Measurements from ENCODE around the gene SPDYE4.

SPDYE4 gene

GRCh38 chr17:8729421-8729820, 28.9 kb downstream of the SPDYE4 start:
- TF ChIP-seq GLIS3 (CRISPR knock-in tag; IDR thresholded peaks at IDR 0.05) (no peak), TSHZ2 (CRISPR knock-in tag; IDR thresholded peaks at IDR 0.05) (no peak), ZNF70 (CRISPR knock-in tag; IDR thresholded peaks at IDR 0.05) (no peak), OSR1 (CRISPR knock-in tag; IDR thresholded peaks at IDR 0.05) (no peak), ZFP30 (CRISPR knock-in tag; IDR thresholded peaks at IDR 0.05) (no peak), ZC3H10 (CRISPR knock-in tag; IDR thresholded peaks at IDR 0.05) (no peak), PPARA (CRISPR knock-in tag; IDR thresholded peaks at IDR 0.05; ENCODE audit: borderline replicate concordance) (no peak), ZFP3 (CRISPR knock-in tag; IDR thresholded peaks at IDR 0.05) (no peak), ARNTL (CRISPR knock-in tag; IDR thresholded peaks at IDR 0.05; ENCODE audit: borderline replicate concordance, low read depth) (no peak), TCF4 (CRISPR knock-in tag; IDR thresholded peaks at IDR 0.05; ENCODE audit: borderline replicate concordance) (no peak), ZNF565 (CRISPR knock-in tag; conservative IDR thresholded peaks at IDR 0.05; ENCODE audit: low read depth) (no peak), TOX (CRISPR knock-in tag; IDR thresholded peaks at IDR 0.05; ENCODE audit: borderline replicate concordance) (no peak)
- TF ChIP-seq, protein P1, sequence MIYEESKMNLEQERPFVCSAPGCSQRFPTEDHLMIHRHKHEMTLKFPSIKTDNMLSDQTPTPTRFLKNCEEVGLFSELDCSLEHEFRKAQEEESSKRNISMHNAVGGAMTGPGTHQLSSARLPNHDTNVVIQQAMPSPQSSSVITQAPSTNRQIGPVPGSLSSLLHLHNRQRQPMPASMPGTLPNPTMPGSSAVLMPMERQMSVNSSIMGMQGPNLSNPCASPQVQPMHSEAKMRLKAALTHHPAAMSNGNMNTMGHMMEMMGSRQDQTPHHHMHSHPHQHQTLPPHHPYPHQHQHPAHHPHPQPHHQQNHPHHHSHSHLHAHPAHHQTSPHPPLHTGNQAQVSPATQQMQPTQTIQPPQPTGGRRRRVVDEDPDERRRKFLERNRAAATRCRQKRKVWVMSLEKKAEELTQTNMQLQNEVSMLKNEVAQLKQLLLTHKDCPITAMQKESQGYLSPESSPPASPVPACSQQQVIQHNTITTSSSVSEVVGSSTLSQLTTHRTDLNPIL (CRISPR knock-in tag; IDR thresholded peaks at IDR 0.05; ENCODE audit: low read depth) = no peak
- TF ChIP-seq, protein P2, sequence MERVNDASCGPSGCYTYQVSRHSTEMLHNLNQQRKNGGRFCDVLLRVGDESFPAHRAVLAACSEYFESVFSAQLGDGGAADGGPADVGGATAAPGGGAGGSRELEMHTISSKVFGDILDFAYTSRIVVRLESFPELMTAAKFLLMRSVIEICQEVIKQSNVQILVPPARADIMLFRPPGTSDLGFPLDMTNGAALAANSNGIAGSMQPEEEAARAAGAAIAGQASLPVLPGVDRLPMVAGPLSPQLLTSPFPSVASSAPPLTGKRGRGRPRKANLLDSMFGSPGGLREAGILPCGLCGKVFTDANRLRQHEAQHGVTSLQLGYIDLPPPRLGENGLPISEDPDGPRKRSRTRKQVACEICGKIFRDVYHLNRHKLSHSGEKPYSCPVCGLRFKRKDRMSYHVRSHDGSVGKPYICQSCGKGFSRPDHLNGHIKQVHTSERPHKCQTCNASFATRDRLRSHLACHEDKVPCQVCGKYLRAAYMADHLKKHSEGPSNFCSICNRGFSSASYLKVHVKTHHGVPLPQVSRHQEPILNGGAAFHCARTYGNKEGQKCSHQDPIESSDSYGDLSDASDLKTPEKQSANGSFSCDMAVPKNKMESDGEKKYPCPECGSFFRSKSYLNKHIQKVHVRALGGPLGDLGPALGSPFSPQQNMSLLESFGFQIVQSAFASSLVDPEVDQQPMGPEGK (CRISPR knock-in tag; IDR thresholded peaks at IDR 0.05; ENCODE audit: borderline replicate concordance) = no peak
- TF ChIP-seq, protein P3, sequence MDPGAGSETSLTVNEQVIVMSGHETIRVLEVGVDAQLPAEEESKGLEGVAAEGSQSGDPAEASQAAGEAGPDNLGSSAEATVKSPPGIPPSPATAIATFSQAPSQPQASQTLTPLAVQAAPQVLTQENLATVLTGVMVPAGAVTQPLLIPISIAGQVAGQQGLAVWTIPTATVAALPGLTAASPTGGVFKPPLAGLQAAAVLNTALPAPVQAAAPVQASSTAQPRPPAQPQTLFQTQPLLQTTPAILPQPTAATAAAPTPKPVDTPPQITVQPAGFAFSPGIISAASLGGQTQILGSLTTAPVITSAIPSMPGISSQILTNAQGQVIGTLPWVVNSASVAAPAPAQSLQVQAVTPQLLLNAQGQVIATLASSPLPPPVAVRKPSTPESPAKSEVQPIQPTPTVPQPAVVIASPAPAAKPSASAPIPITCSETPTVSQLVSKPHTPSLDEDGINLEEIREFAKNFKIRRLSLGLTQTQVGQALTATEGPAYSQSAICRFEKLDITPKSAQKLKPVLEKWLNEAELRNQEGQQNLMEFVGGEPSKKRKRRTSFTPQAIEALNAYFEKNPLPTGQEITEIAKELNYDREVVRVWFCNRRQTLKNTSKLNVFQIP (CRISPR knock-in tag; IDR thresholded peaks at IDR 0.05; ENCODE audit: borderline replicate concordance, low read depth) = no peak
- ATAC-seq = no peak

- TF ChIP-seq ARNTL (CRISPR knock-in tag; IDR thresholded peaks at IDR 0.05; ENCODE audit: borderline replicate concordance, low read depth) = no peak
- no peak for TF ChIP-seq TOX (CRISPR knock-in tag; IDR thresholded peaks at IDR 0.05; ENCODE audit: borderline replicate concordance)
- TF ChIP-seq ZFP30 (CRISPR knock-in tag; IDR thresholded peaks at IDR 0.05) = no peak
- TF ChIP-seq ZFP3 (CRISPR knock-in tag; IDR thresholded peaks at IDR 0.05) = no peak
- no peak for TF ChIP-seq OSR1 (CRISPR knock-in tag; IDR thresholded peaks at IDR 0.05)
- TF ChIP-seq ZNF8 (CRISPR knock-in tag; IDR thresholded peaks at IDR 0.05) = no peak
- no peak for TF ChIP-seq GLIS3 (CRISPR knock-in tag; IDR thresholded peaks at IDR 0.05)
- no peak for TF ChIP-seq ESRRG (CRISPR knock-in tag; IDR thresholded peaks at IDR 0.05)
- TF ChIP-seq, protein P4, sequence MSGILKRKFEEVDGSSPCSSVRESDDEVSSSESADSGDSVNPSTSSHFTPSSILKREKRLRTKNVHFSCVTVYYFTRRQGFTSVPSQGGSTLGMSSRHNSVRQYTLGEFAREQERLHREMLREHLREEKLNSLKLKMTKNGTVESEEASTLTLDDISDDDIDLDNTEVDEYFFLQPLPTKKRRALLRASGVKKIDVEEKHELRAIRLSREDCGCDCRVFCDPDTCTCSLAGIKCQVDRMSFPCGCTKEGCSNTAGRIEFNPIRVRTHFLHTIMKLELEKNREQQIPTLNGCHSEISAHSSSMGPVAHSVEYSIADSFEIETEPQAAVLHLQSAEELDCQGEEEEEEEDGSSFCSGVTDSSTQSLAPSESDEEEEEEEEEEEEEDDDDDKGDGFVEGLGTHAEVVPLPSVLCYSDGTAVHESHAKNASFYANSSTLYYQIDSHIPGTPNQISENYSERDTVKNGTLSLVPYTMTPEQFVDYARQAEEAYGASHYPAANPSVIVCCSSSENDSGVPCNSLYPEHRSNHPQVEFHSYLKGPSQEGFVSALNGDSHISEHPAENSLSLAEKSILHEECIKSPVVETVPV (CRISPR knock-in tag; IDR thresholded peaks at IDR 0.05) = no peak
- TF ChIP-seq ZNF565 (CRISPR knock-in tag; conservative IDR thresholded peaks at IDR 0.05; ENCODE audit: low read depth) = no peak
- no peak for TF ChIP-seq ZC3H10 (CRISPR knock-in tag; IDR thresholded peaks at IDR 0.05)
- TF ChIP-seq RARB (CRISPR knock-in tag; IDR thresholded peaks at IDR 0.05) = no peak
- no peak for TF ChIP-seq SNAI2 (CRISPR knock-in tag; IDR thresholded peaks at IDR 0.05)
- ATAC-seq = no peak
Observed at GRCh38 chr17:8728971-8729370, 29.4 kb downstream of the SPDYE4 start.

DNA sequence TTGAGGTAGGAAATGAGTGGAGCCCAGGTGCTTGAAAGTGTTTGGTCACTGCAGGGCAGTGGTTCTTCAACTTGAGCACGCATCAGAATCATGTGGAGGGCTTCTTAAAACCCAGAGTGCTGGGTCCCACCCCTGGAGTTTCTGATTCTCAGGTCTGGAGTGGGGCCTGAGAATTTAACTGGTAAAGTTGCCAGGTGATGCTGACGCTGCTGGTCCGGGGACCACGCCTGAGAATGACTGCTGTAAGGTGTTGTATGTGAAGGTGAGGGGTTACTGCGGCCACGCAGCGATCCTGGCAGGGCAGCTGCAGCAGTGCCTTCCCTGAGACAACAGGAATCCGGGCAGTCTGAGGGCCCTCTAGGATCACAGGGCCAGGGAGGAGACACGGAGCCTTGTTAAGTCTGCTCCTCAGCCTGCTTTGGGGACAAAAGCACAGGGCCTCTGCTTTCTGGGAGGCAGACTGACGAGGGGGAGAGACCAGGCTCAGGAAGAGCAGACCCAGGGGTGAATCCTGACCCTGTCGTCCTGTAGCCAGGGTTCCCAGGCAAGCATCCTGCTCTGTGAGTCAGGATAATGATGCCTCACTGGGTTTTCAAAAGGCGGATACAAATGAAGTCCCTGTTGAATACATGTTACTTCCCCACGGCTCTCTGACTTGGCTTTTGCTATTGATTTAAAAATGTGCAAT, 30.0 kb downstream of the SPDYE4 start:
- no peak for ATAC-seq
- no peak for TF ChIP-seq TOX (CRISPR knock-in tag; IDR thresholded peaks at IDR 0.05; ENCODE audit: borderline replicate concordance)
- TF ChIP-seq, protein P2 (CRISPR knock-in tag; IDR thresholded peaks at IDR 0.05; ENCODE audit: borderline replicate concordance) = no peak
- no peak for TF ChIP-seq OSR1 (CRISPR knock-in tag; IDR thresholded peaks at IDR 0.05)
- TF ChIP-seq, protein P3 (CRISPR knock-in tag; IDR thresholded peaks at IDR 0.05; ENCODE audit: borderline replicate concordance, low read depth) = no peak
- no peak for TF ChIP-seq GLIS3 (CRISPR knock-in tag; IDR thresholded peaks at IDR 0.05)
- no peak for TF ChIP-seq CSDC2 (CRISPR knock-in tag; IDR thresholded peaks at IDR 0.05)
- no peak for TF ChIP-seq ARNTL (CRISPR knock-in tag; IDR thresholded peaks at IDR 0.05; ENCODE audit: borderline replicate concordance, low read depth)
- no peak for TF ChIP-seq PPARA (CRISPR knock-in tag; IDR thresholded peaks at IDR 0.05; ENCODE audit: borderline replicate concordance)
- no peak for TF ChIP-seq ISL1 (CRISPR knock-in tag; IDR thresholded peaks at IDR 0.05)
- no peak for TF ChIP-seq ZNF8 (CRISPR knock-in tag; IDR thresholded peaks at IDR 0.05)
- no peak for TF ChIP-seq SNAI2 (CRISPR knock-in tag; IDR thresholded peaks at IDR 0.05)

All from SK-N-SH treated with all-trans-retinoic acid at 6 μM for 48 hours (cell line).